ENCODE results near the gene ZNF275. TPM values are rescaled to one million over a fixed set of nuclear protein-coding genes. Genes with fewer than 3 reads are reported as not detected.

The ZNF275 gene
- total and polyA plus RNA-seq, 2 donors (not counting 3 experiments of a cell fraction or from before 2014, with no cell fraction given): 10.3 to 11.0 TPM

- DNase-seq (ENCODE audit: low read depth, low spot score): peak; percentile 54
- H3K36me3 ChIP-seq (ENCODE audit: control insufficient read depth in 2 of 2, extremely low read depth in 1 of 2, insufficient read depth in 2 of 2, low read length in 2 of 2): no peaks in the 10 kb centered on the region
- no peak overlapping the region for H3K4me3 ChIP-seq (replicated peaks in 1 of 3; ENCODE audit: insufficient read depth in 1 of 3, low read depth in 1 of 3, low read length in 3 of 3)
- intact Hi-C loops (cut with micrococcal nuclease) (no loop called here), dilution Hi-C loops (cut with MboI; ENCODE audit: extremely low pct_ligation_motif_present, low sequenced_read_pairs) (no loop called here)
- ChIA-PET CTCF (no interaction called here), POLR2A (no interaction called here)
- BruUV-seq (replicated peaks): no TSS peak
- no peaks in the 10 kb centered on the region for H3K27me3 ChIP-seq (ENCODE audit: control insufficient read depth in 2 of 2, insufficient read depth in 2 of 2, low read length in 2 of 2)
- H3K4me2 ChIP-seq (ENCODE audit: insufficient read depth, low read length): no peak overlapping the region
- no peaks in the 10 kb centered on the region for H3K4me1 ChIP-seq (ENCODE audit: control insufficient read depth, extremely low read depth, insufficient read depth, low read length)
- H3K79me2 ChIP-seq (ENCODE audit: control insufficient read depth, insufficient read depth, low read length): no peaks in the 10 kb centered on the region
- TF ChIP-seq CTCF (IDR thresholded peaks at IDR 0.05; ENCODE audit: extremely low read depth in 1 of 2, insufficient read depth in 1 of 2, low read depth in 1 of 2, low read length in 2 of 2): peak in 1 of 2 donors; percentile 9
- no peak for TF ChIP-seq JUN (IDR thresholded peaks at IDR 0.05; ENCODE audit: borderline replicate concordance, insufficient read depth, insufficient read length, low read depth)
- H4K20me1 ChIP-seq (replicated peaks; ENCODE audit: control insufficient read depth, extremely low read depth, insufficient read depth, low read length): no peaks in the 10 kb centered on the region
- H3K27ac ChIP-seq (ENCODE audit: insufficient read depth, low read depth, low read length): no peak overlapping the region
- H3K9me3 ChIP-seq (replicated peaks; ENCODE audit: control insufficient read depth, insufficient read depth, low read length): no peaks in the 10 kb centered on the region
- no peaks in the 10 kb centered on the region for H3K9me1 ChIP-seq (replicated peaks; ENCODE audit: control insufficient read depth, extremely low read depth, insufficient read depth, low read length)
- H3K9ac ChIP-seq (replicated peaks; ENCODE audit: extremely low read depth, insufficient read depth, low read length): no peak overlapping the region
- H2AFZ ChIP-seq (ENCODE audit: low read depth, low read length): no peak overlapping the region
- FAIRE-seq: no peak
These were observed 48.0 kb downstream of the ZNF275 start for GRCh38 chrX:153381684-153382532.
